COLO829 (cell line): Measurements from ENCODE around the gene ALDH6A1.
"Not testable (repeated sequence)": the region's sequence is repeated elsewhere in the genome, so short reads cannot be mapped to it uniquely, and the experiment has no call there.

ENCODE experiments used
- DNase-seq: peaks from one replicate; pipeline ENCODE4 v3.0.0; 2012; ENCODE audit warnings: low spot score

The ALDH6A1 gene

DNA sequence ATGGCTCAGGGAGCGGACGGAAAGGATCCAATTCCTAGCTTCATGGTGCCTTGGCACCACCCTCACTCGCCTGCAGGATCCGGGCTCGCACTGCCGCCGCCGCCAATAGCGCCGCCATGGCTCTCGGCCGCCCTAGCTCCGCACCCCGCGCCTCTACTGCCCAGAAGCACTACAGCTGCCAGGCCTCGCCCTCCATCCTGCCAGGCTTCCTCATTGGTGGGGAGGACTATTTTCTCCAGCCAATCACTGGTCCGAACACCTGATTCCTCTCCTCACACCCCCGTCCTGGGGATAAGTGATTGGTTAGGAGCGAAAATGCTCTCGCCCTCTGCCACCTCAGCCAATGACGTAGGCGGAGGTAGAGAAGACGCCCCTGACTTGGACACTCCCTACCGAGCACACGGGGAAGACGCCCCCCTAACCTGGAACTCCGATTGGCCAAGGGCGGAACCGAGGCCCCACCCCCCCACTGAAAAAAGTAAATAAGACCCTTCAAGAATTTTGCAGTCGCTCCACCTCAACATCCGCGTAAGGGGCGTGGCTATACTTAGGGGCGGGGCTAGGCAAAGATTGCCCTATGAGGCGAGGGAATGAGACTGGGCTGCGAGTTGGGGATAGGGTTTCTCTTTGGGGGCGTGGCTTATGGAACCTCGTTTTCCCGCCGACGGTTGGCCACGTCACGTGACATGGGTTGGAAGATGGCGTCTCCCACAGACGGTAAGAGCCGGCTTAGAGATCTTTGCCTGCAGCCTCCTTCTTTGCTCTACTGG is at the start of gene ALDH6A1, which contains the start of gene LIN52:
ALDH6A1 (minus strand) TSS at position 177 of the 770 bp plus-strand sequence; CDS start at position 118, 59 bp downstream.
LIN52 (plus strand) TSS at position 680 of the 770 bp plus-strand sequence; CDS start at position 699, 19 bp downstream.
- peak; percentile 100 for DNase-seq

DNA sequence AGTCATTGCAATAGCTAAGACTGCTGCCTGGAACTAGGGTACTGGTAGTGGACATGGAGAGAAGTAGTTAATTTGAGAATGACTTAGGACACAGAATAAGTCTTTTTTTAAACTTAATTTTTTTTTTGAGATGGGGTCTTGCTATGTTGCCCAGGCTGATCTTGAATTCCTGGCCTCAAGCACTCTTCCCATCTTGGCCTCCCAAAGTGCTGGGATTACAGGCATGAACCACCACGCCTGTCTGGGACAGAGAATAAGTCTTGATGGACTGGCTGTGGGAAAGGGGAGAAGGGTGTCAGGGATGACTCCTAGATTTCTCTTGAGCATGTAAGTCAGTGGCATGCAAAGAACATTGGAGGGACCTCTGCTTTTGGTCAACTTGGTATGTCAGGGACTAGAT is 43.4 kb upstream of the ALDH6A1 start:
- DNase-seq, result no peak

DNA sequence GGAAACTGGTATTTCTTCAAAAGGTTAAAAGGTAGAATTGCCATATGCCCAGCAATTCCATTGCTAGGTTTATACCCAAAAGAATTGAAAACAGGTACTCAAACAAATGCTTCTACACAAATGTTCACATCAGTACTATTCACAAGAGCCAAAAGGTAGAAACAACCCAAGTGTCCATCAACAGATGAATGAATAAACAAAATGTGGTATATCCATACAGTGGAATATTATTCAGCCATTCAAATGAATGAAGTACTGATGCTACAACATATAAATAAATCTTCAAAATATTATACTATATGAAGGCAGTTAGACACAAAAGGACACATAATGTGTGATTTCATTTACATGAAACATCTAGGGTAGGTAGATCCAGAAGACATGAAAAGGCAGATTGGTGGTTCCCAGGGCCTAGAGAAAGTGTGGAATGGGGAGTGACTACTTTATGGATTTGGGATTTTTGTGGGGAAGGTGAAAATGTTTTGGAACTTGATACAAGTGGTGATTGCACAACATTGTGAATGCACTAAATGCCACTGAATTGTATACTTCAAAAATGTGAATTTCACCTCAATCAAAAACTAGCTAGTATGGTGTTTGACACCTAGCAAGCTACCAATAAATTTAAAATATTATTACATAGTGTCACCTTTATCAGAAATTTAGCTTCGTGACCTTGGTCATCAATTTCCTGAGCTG is 42.2 kb upstream of the ALDH6A1 start:
- no peak for DNase-seq

DNA sequence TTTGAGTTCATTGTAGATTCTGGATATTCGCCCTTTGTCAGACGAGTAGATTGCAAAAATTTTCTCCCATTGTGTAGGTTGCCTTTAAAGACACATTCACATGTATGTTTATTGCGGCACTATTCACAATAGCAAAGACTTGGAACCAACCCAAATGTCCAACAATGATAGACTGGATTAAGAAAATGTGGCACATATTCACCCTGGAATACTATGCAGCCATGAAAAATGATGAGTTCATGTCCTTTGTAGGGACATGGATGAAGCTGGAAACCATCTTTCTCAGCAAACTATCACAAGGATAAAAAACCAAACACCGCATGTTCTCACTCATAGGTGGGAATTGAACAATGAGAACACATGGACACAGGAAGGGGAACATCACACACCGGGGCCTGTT is 41.2 kb upstream of the ALDH6A1 start:
- not testable (repeated sequence) for DNase-seq

DNA sequence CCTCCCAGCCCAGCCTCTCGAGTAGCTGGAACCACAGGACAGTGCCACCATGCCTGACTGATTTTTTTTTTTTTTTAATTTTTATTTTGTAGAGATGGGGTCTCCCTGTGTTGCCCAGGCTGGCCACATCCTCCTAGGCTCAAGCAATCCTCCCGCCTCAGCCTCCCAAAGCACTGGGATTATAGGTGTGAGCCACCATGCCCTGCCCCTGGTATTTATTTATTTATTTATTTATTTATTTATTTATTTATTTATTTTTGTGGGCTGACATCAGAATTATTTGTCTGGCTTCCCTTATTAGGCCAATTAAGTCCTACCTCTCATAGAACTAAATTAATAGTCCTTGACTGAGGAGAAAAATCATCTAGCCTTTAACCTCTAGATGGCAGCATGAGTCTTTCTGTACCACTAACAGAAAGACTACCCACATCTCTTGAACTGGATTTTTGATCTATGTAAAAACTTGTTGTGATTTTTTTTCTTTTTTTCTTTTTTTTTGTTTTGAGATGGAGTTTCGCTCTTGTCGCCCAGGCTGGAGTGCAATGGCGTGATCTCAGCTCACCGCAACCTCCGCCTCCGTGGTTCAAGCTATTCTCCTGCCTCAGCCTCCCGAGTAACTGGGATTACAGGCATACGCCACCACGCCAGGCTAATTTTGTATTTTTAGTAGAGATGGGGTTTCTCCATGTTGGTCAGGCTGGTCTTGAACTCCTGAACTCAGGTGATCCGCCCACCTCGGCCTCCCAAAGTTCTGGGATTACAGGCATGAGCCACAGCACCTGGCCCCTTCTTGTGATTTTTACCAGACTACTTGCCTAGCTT is 27.4 kb upstream of the ALDH6A1 start:
- peak; percentile 61 for DNase-seq

DNA sequence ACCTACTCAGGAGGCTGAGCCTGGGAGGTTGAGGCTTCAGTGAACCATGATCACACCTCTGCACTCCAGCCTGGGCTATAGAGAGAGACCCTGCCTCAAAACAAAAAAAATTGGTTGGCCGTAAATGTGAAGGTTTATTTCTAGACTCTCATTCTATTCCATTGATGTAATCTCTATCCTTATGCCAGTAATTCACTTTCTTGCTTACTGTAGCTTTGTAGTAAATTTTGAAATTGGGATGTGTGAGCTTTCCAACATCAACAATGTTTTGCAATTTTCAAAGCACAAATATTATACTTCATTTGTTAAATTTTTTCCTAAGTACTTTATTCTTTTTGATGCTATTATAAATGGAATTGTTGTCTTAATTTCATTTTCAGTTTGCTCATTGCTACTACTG is 25.1 kb upstream of the ALDH6A1 start:
- DNase-seq, result no peak

DNA sequence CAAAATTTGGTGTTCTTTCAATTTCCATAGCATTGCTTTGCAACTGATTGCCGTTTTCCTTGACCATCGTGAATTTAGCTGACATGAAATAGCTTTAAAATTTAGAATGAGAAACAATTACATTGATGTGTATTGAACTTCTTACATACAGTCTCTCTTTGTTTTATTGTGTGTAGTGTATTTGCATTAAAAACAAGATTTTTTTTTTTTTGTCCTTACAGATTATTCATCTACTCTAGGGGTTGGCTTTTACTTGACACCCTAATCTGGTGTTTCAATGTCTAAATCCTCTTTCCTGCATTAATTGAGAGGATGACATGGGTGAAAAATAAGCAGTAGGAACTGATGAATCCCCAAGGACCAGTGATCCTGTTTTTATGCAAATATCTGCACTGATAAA is 21.1 kb upstream of the ALDH6A1 start:
- no peak for DNase-seq

DNA sequence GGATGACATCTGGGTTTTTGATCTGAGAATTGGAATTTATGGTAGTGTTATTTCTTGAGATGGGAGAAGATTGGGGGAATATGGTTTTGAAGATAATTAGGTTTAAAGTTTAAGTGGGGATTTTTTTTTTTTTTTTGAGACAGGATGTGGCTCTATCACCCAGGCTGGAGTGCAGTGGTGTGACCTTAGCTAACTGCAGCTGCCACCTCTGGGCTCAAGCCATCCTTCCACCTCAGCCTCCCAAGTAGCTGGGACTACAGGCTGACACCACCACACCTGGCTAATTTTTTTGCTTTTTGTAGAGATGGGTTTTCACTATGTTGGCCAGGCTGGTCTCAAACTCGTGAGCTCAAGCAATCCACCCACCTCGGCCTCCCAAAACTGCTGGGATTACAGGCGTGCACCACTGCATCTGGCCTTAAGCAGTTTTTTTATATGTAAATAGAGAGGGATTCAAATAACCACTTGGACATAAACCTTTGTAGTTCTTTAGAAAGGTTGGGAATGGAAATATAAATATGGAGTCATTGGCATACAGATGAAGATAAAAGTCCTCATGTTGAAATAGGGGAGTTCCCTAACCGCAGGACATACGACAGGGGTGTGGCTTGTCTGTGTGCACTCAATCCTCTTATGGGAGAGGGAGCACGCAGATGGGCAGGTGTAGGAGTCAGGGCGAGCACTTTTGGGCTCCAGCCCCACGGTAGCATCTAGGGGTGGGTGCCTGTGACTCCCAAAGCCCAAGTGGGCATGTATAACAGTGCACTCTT is 5.2 kb upstream of the ALDH6A1 start:
- no peak for DNase-seq

DNA sequence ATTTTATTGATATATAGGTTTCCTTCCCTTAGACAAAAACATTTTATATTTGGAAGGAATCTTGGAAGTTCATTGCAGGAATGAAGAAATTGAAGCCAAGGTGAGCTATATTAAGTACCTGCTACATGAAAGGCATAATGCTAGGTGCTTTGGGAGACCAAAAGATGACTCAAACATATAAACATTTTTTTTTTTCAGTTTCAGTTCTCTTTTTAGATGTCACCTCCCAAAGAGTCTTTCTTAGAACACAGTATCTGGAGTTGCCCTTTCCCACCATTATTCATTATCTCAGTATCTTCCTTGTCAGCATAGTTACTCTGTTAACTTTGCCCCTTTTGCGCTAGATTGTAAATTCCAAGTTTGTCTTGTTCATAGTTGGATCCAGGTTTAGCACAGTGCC is 1.6 kb upstream of the ALDH6A1 start:
- DNase-seq, result no peak

DNA sequence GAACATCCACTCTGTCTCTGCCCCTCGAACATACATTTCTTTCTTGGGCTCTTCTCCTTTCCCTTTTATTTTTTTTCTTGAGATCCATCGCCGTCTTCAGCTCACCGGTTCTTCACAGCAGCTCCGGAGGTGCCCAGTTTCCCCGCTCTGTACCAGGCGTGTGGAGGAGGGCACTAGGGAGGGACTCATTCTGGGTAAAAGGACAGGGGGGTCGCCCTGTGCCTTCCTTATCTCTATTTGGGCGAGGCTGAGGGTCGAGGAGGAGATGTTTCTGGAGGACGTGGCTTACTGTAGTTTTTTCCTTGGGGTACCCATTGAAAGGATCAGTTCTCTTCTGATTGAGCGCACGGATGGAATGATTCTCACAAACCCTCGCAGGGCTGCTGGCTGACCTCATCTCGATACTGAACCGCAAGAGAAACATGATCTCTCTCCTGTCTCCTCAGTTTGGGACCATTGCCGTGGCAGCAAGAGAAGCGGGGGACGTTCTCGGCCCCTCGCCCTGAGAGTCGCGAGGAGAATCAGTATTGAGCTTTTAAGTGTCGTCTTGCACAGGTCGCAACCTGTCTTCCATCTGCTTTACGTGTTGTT is 889 bp upstream of the ALDH6A1 start:
- DNase-seq, result peak; percentile 13

DNA sequence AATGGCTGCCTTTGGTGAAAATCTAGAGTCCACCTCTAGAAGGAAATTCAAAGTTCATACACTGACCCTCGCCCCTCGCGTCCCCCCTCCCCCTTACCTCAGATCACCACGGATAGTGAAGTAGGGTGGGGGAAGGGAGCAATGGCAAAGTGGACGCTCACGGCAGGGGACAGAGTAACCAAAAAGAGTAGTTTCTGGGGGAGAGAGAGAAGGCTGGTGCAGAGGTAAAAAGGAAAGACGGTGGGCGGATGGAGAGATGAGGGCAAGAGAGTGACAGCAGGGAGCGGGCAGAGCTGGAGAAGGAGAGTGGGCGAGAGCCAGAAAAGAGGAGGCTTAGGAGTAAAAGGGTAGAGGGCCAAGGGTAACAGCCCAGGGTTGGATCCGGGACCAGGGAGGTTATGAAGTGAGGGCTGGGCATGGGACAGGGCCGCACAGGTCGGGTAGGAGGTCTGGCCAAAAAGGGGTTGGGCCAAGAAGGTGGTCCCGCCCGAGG is 423 bp downstream of the ALDH6A1 start:
- peak; percentile 6 for DNase-seq

DNA sequence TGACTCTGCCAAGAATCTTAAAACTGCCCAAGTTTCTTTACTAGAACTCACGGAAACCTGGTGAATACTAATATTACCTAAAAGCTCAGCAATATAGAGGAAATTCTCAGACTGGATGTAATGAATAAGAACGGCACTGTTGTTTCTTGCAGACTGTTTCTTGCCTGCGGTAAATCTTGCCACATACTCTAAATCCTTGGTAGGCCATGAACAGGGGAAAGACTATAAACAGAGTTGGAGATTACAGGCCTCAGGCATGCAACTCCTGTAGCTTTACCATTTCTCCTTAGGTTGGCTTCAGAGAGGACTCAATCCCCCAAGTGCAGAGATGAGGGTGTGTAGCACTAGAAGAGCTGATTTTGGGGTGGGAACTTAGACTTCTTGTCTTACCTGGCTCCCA is 1.1 kb downstream of the ALDH6A1 start:
- no peak for DNase-seq

DNA sequence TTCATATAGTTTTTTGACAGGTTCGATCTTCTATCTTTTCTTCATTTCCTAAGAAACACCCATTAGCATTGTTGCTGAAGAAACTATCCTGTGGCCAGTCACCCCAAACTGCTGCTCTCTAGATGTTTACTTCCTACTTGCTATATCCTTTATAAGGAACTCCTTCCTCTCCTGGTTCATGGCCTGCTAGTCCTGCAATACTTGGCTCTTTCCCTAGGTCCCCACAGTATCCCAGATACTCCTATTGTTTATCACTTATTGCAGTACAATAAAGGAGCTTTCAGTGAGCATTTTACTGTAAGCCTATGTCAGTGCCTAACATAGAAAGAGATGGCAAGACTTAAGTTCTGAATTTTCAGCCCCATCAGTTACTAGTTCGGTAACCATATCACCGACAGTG is 2.8 kb downstream of the ALDH6A1 start:
- no peak for DNase-seq

DNA sequence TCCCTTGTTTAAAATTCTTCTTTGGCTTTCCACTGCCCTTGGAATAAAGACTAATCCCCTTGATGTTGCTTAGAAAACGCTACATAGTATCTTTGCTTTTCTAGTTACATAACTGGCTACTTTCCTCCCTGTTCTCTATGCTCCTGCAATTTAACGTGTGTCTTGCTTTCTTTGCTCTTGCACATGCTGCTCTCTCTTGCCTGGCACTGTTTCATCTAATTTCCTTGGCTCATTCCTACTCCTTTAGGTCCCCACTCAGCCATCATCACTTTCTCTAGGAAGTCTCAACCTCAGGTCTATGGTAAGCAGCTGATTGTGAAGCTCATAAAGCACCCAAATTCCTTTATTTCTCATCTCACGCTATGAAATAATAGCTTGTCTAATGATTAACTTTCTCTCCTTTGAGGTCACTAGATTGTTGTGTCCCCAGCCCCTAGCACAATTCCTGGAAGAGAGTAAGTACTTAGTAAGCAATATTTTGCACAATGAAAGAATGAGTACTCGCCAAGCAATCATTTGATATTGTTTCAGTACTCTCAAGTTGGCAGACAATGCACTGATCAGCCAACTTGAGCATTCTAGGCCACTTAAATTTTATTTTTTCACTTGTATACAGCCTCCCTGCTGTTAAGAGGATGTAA is 3.3 kb downstream of the ALDH6A1 start:
- no peak for DNase-seq

DNA sequence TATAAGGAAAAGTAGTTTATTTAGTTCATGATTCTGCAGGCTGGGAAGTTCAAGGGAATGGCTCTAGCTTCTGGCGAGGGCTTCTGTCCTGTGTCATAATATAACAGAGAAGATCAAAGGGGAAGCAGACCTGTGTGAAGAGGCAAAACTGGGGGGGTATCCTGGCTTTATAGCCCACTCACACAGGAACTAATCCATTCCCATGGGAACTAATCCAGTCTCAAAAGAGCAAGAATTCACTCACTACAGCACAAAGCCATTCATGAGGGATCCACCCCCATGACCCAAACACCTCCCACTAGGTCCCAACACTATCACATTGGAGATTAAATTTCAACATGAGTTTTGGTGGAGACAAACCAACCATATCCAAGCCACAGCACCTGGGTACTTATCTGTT is 6.9 kb downstream of the ALDH6A1 start:
- DNase-seq, result no peak

DNA sequence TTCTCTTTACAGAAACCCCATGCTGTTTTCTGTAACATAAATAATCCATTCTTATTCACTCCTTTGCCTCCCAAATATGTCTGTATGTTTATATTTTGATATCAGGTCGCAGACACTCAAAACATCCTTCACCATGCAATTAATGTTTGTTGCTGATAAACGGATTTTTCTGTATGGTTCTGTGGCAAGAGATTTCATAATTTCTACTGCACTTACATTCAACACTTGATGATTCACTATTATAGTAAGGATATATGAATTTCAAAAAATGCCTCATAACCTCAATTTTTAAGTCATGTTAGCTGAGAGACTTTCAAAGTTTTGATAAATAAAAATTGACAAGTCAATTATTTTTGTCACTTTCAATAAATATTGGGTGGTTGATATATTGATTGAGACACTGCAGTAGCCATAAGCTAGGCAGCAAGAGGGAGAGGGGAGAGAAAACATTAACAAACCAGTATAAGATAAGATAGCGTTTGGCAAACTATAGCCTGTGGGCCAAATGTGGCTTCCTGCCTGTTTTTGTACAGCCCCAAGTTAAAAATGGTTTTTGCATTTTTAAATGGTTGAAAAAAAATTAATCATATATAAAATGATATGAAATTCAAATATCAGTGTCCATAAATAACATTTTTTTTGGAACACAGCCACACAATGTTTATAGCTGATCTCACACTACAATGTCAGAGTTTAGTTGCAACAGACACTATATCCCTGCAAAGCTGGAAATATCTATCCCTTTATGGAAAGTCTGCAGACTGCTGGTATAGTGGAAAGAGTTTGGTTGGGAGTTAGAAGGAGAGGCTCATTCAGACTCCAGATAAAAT is 18.3 kb downstream of the ALDH6A1 start:
- DNase-seq, result no peak

DNA sequence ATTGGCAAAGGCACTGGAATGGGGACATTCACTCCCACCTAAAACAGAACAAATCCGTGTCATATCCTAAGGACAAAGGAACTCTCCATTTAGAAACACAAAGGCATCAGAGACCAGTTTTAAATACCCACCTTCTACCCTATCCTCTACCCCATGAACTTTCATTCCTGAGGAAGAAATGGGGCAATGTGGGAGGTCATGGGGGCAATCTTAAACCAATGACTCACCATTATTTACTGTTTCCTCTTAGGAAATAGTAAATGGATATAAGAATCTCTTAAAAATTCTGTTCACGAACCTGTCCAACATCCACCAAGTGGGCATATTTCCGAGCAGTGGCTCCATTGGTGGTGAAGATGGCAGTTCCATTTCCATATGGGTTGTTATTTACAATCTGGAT is 19.4 kb downstream of the ALDH6A1 start:
- DNase-seq, result no peak

DNA sequence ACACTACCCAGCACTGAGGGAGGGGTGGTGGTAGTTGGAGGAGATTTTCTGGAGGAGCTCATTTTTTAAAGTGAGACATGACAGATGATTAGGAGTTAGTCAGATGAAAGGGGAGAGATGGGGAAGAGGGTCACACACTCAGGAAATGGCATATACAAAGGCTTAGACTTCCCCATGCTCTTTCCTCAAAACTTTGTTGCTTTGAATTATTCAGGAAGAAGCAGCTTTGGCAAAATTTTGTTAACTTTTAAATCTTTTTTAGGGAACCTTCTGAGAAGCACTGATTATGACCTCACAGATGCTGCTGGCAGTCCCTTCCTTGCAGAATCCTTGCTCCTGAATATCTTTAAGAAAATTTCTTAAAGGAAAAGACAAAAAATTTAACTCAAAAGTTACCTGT is 19.8 kb downstream of the ALDH6A1 start:
- no peak for DNase-seq

DNA sequence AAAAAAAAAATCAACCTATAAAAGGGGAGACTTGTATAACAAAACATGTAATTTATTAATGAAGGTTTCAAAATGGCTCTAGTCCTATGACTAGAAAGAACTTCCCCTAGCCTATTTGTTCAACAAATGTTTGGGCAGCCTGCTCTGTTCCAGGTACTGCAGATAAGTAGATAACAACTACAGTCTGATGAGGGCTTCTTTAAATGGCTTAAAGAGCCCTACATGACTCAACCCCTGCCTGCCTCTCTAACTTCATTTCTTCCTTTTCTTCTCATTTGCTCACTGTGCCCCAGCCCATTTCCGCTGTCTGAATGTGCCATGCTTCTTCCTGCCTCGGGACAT is 21.5 kb downstream of the ALDH6A1 start:
- no peak for DNase-seq

DNA sequence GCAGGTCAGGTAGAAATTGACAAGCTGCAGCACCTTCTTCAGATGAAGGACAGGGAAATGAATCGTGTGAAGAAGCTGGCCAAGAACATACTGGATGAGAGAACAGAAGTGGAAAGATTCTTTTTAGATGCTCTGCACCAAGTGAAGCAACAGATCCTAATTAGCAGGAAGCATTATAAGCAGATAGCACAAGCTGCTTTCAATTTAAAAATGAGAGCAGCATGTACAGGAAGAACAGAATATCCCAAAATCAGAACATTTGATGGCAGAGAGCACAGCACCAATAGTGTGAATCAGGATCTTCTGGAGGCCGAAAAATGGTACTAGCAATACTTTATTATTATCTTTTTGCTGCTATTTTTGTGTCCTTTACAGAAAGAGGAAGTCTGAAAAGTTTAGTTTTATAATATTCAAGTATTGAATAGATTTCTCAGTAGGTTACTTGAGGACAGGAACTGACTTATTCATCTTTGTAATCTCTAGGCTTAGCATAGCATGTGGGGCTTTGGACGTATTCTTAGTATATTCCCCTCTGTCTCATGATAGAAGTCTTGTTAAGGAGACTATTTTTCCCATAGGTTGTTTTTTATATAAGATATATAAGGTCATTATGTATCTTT is 34.3 kb downstream of the ALDH6A1 start:
- DNase-seq, result no peak
